Panc1 (cell line): ENCODE results near the gene MED9. TPM values are rescaled to one million over a fixed set of nuclear protein-coding genes. Genes with fewer than 3 reads are reported as not detected.

Experiments used
- ATAC-seq: fragments of 200-7000 bp; cut with Tn5 transposase; 2 replicates; pipeline ENCODE4 v1.9.1; 2020; ENCODE audit warnings: mild to moderate bottlenecking, moderate library complexity
- BruUV-seq: library from RNA; stranded (reverse); fragments of 400-500 nt; replicated peaks from 2 replicates; lab custom pipeline; 2021; lab: Mats Ljungman, UMichigan
- CTCF ChIA-PET: fragments of 300-600 bp; sonication (Branson Sonifier 250); formaldehyde crosslinking; loops from one replicate; lab custom pipeline; 2022; ENCODE audit warnings: antibody characterized with exemption; lab: Charles Lee
- POLR2A ChIA-PET: fragments of 300-600 bp; sonication (Branson Sonifier 250); formaldehyde crosslinking; loops from one replicate; lab custom pipeline; 2022; ENCODE audit warnings: antibody characterized with exemption; lab: Charles Lee
- DNase-seq: peaks from one replicate; pipeline ENCODE4 v3.0.0-alpha.2; 2010; ENCODE audit warnings: low read depth, low spot score
- H3K27ac ChIP-seq: 2 replicates; pipeline ENCODE4 v1.5.1; 2011; ENCODE audit warnings: mild to moderate bottlenecking, low read length, inconsistent platforms
- H3K27me3 ChIP-seq: fragments of 200-500 bp; sonication (Bioruptor generic); 2 replicates; pipeline ENCODE4 v1.6.0; 2014; ENCODE audit warnings: low read length, inconsistent platforms; ENCODE audit not compliant: control insufficient read depth, insufficient read depth
- H3K36me3 ChIP-seq: fragments of 200-500 bp; sonication (Bioruptor generic); 2 replicates; pipeline ENCODE4 v1.5.1; 2014; ENCODE audit warnings: inconsistent platforms, mild to moderate bottlenecking, low read length, moderate library complexity; ENCODE audit not compliant: control insufficient read depth, insufficient read depth
- H3K4me1 ChIP-seq: 2 replicates; pipeline ENCODE4 v1.5.1; 2011; ENCODE audit warnings: inconsistent platforms, mild to moderate bottlenecking, low read length, moderate library complexity; ENCODE audit not compliant: control insufficient read depth, insufficient read depth
- H3K4me3 ChIP-seq, 2 experiments: 2 replicates each; pipeline ENCODE4 v1.5.1; 2011 to 2012; ENCODE audit warnings: low read depth in 2 of 2, low read length in 2 of 2, mild to moderate bottlenecking in 2 of 2, inconsistent platforms in 1 of 2, moderate library complexity in 1 of 2
- H3K9me3 ChIP-seq: fragments of 200-500 bp; sonication (Bioruptor generic); 2 replicates; pipeline ENCODE4 v1.5.1; 2014; ENCODE audit warnings: low read depth, mild to moderate bottlenecking, inconsistent platforms, low read length, moderate library complexity; ENCODE audit not compliant: control insufficient read depth, insufficient read depth
- CTCF ChIP-seq: fragments of 450-650 bp; IDR thresholded peaks from 2 replicates; pipeline ENCODE4 v1.5.1; 2017; ENCODE audit warnings: mild to moderate bottlenecking
- POLR2AphosphoS5 ChIP-seq: IDR thresholded peaks from 2 replicates; pipeline ENCODE4 v1.6.1; 2012; ENCODE audit warnings: mild to moderate bottlenecking, low read depth, low read length, moderate library complexity
- REST ChIP-seq, 2 experiments: IDR thresholded peaks; 2 replicates each; pipeline ENCODE4 v1.6.1; 2011 to 2012; ENCODE audit warnings: low read depth in 2 of 2, control low read depth in 1 of 2, low read length in 1 of 2, mild to moderate bottlenecking in 1 of 2, moderate library complexity in 1 of 2; ENCODE audit not compliant: insufficient read depth in 1 of 2
- SIN3A ChIP-seq: IDR thresholded peaks from 2 replicates; pipeline ENCODE4 v1.6.1; 2012; ENCODE audit warnings: low read depth, mild to moderate bottlenecking, low read length, moderate library complexity, borderline replicate concordance; ENCODE audit not compliant: insufficient read depth
- TCF7L2 ChIP-seq: IDR thresholded peaks from 2 replicates; pipeline ENCODE4 v1.6.1; 2011; ENCODE audit warnings: mild to moderate bottlenecking, low read depth, low read length, inconsistent platforms
- in situ Hi-C: cut with HindIII; loops from 2 replicates; pipeline ENCODE4 v1.10.0; 2016; ENCODE audit warnings: low sequenced_read_pairs, low pct_unique_long_range_greater_than_20kb
- intact Hi-C: fragments of 100-400 bp; cut with micrococcal nuclease; formaldehyde crosslinking; loops from one replicate; pipeline ENCODE4 v1.10.0; 2022; ENCODE audit not compliant: unreplicated experiment
- total RNA-seq: library from RNA; stranded (reverse); gene quantifications from one replicate; pipeline ENCODE4 v1.2.1, GENCODE V29; 2021; ENCODE audit not compliant: unreplicated experiment

Gene MED9
- total RNA-seq, 1 experiment from 2014 or later: 11.1 TPM

- DNase-seq (no peak), ATAC-seq (no peak)
- H3K27me3 ChIP-seq: no peaks in the 10 kb centered on the region
- H3K4me1 ChIP-seq: peaks cover 4% of the 10 kb centered on the region
- BruUV-seq: no TSS peak
- no peak overlapping the region for H3K4me3 ChIP-seq
- no peaks in the 10 kb centered on the region for H3K36me3 ChIP-seq
- H3K27ac ChIP-seq: no peak overlapping the region
- TF ChIP-seq SIN3A (no peak), TCF7L2 (no peak), CTCF (no peak), REST (IDR thresholded peaks at IDR 0.05; ENCODE audit: insufficient read depth in 1 of 2, low read depth in 2 of 2, low read length in 1 of 2) (no peak), POLR2AphosphoS5 (no peak)
- H3K9me3 ChIP-seq: no peaks in the 10 kb centered on the region
- in situ Hi-C loops (no loop called here), intact Hi-C loops (no loop called here)
- POLR2A ChIA-PET: no interaction called here
- CTCF ChIA-PET: no interaction called here
Measured at GRCh38 chr17:17516941-17517720, 40.3 kb downstream of the MED9 start.

GRCh38 chr17:17518014-17518413, 41.2 kb downstream of the MED9 start:
- ChIA-PET POLR2A (no interaction called here), CTCF (no interaction called here)
- Histone ChIP-seq H3K4me1 (no peaks in the 10 kb centered on the region; the same call in 1 of the 2 replicates), H3K9me3 (no peaks in the 10 kb centered on the region), H3K27me3 (no peaks in the 10 kb centered on the region), H3K36me3 (no peaks in the 10 kb centered on the region), H3K4me3 (no peak overlapping the region), H3K27ac (no peak overlapping the region)
- no TSS peak for BruUV-seq
- no peak for ATAC-seq
- no peak for TF ChIP-seq CTCF
- TF ChIP-seq POLR2AphosphoS5: no peak
- no peak for TF ChIP-seq TCF7L2
- no peak for TF ChIP-seq SIN3A
- no peak for TF ChIP-seq REST (IDR thresholded peaks at IDR 0.05; ENCODE audit: insufficient read depth in 1 of 2, low read depth in 2 of 2, low read length in 1 of 2)
- DNase-seq: no peak
- intact Hi-C loops: no loop called here
- in situ Hi-C loops: no loop called here
